ENCODE data around the gene C1orf174.

The C1orf174 gene

DNA sequence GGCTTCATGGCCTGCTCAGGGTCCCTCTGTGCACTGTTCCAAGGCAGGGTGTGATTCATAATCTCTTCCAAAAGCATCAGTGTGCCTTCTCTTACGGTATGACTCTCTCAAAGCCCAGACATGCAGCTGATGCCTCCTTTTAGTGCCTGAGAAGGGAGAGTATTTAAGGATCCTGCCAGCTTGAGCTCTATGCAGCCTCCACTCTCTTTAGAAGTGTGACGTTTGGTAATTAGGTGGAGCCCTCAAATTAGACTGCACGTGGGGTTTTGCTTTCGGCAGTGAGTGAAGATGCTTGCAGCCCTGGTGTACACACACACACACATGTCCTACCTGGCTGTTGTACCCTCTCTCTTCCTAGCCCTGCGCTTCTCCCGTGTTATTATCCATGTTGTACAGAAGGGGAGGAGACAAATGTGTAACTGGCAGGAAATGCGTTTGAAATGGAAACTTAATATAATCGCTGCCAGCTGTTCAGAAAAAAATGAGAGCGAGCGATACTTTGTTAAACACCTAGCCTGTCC lies 2.6 kb upstream of the C1orf174 start:
- DNase-seq: no peak
- TF ChIP-seq, protein P1, sequence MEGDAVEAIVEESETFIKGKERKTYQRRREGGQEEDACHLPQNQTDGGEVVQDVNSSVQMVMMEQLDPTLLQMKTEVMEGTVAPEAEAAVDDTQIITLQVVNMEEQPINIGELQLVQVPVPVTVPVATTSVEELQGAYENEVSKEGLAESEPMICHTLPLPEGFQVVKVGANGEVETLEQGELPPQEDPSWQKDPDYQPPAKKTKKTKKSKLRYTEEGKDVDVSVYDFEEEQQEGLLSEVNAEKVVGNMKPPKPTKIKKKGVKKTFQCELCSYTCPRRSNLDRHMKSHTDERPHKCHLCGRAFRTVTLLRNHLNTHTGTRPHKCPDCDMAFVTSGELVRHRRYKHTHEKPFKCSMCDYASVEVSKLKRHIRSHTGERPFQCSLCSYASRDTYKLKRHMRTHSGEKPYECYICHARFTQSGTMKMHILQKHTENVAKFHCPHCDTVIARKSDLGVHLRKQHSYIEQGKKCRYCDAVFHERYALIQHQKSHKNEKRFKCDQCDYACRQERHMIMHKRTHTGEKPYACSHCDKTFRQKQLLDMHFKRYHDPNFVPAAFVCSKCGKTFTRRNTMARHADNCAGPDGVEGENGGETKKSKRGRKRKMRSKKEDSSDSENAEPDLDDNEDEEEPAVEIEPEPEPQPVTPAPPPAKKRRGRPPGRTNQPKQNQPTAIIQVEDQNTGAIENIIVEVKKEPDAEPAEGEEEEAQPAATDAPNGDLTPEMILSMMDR (IDR thresholded peaks at IDR 0.05; ENCODE audit: low read depth, low read length): no peak
- H3K4me3 ChIP-seq (ENCODE audit: low read depth, low read length): no peak overlapping the region

GRCh38 chr1:3902111-3902511 lies 2.0 kb upstream of the C1orf174 start:
- no peaks in the 10 kb centered on the region for H3K9me3 ChIP-seq (ENCODE audit: severe bottlenecking)
- no peak overlapping the region for H3K27ac ChIP-seq
- TF ChIP-seq, protein P1 (IDR thresholded peaks at IDR 0.05; ENCODE audit: low read depth, low read length): no peak
- H3K27me3 ChIP-seq (ENCODE audit: insufficient read depth, low read depth, severe bottlenecking): no peaks in the 10 kb centered on the region
- DNase-seq: no peak
- H3K4me3 ChIP-seq (ENCODE audit: low read depth, low read length): no peak overlapping the region
- H3K36me3 ChIP-seq: peaks cover 3% of the 10 kb centered on the region; the same call in 1 of the 2 replicates

More for the DNA sequence above, 2.6 kb upstream of the C1orf174 start:
- Histone ChIP-seq H3K36me3 (peaks cover 3% of the 10 kb centered on the region; the same call in 1 of the 2 replicates), H3K27me3 (ENCODE audit: insufficient read depth, low read depth, severe bottlenecking) (no peaks in the 10 kb centered on the region), H3K27ac (peak overlapping the region; percentile 67), H3K9me3 (ENCODE audit: severe bottlenecking) (no peaks in the 10 kb centered on the region)

GRCh38 chr1:3900969-3901529 lies 977 bp upstream of the C1orf174 start:
- Histone ChIP-seq H3K27ac (peak overlapping the region; percentile 99), H3K36me3 (peaks cover 3% of the 10 kb centered on the region), H3K4me3 (ENCODE audit: low read depth, low read length) (peak overlapping the region; percentile 86), H3K9me3 (ENCODE audit: severe bottlenecking) (no peaks in the 10 kb centered on the region), H3K27me3 (ENCODE audit: insufficient read depth, low read depth, severe bottlenecking) (no peaks in the 10 kb centered on the region)
- TF ChIP-seq, protein P1 (IDR thresholded peaks at IDR 0.05; ENCODE audit: low read depth, low read length): no peak
- peak; percentile 97 for DNase-seq

- Histone ChIP-seq H3K36me3 (peaks cover 8% of the 10 kb centered on the region), H3K27ac (peak overlapping the region; percentile 99), H3K4me3 (ENCODE audit: low read depth, low read length) (peak overlapping the region; percentile 86), H3K27me3 (ENCODE audit: insufficient read depth, low read depth, severe bottlenecking) (no peaks in the 10 kb centered on the region), H3K9me3 (ENCODE audit: severe bottlenecking) (no peaks in the 10 kb centered on the region)
- TF ChIP-seq, protein P1 (IDR thresholded peaks at IDR 0.05; ENCODE audit: low read depth, low read length): no peak
- DNase-seq: peak; percentile 44
Measured at GRCh38 chr1:3899754-3900149, 320 bp downstream of the C1orf174 start.

GRCh38 chr1:3898994-3899753 lies 898 bp downstream of the C1orf174 start:
- DNase-seq: no peak
- peak overlapping the region; percentile 99 for H3K27ac ChIP-seq
- H3K4me3 ChIP-seq (ENCODE audit: low read depth, low read length): peak overlapping the region; percentile 86
- H3K36me3 ChIP-seq: peaks cover 8% of the 10 kb centered on the region
- no peaks in the 10 kb centered on the region for H3K9me3 ChIP-seq (ENCODE audit: severe bottlenecking)
- TF ChIP-seq, protein P1 (IDR thresholded peaks at IDR 0.05; ENCODE audit: low read depth, low read length): peak; percentile 29; the same call in 1 of the 2 replicates
- H3K27me3 ChIP-seq (ENCODE audit: insufficient read depth, low read depth, severe bottlenecking): no peaks in the 10 kb centered on the region

All from WERI-Rb-1 (cell line).